Mucosa of rectum (tissue), 2 donors: ENCODE data around the gene JMJD6.

Experiments
- H3K27ac ChIP-seq, 2 donors: one replicate each; pipeline ENCODE4 v1.7.0; 2013; ENCODE audit warnings: inconsistent platforms in 2 of 2, low read depth in 2 of 2, low read length in 2 of 2
- H3K27me3 ChIP-seq, 2 donors: one replicate each; pipeline ENCODE4 v1.7.0; 2013; ENCODE audit warnings: low read length in 2 of 2; ENCODE audit not compliant: control insufficient read depth in 2 of 2, insufficient read depth in 2 of 2
- H3K36me3 ChIP-seq, 2 donors: one replicate each; pipeline ENCODE4 v1.7.0; 2013; ENCODE audit warnings: low read length in 2 of 2; ENCODE audit not compliant: control insufficient read depth in 2 of 2, insufficient read depth in 2 of 2
- H3K4me1 ChIP-seq, 2 donors: one replicate each; pipeline ENCODE4 v1.7.0; 2013; ENCODE audit warnings: low read length in 2 of 2, mild to moderate bottlenecking in 1 of 2; ENCODE audit not compliant: control insufficient read depth in 2 of 2, insufficient read depth in 2 of 2
- H3K4me3 ChIP-seq, 2 donors: one replicate each; pipeline ENCODE4 v1.7.0; 2013; ENCODE audit warnings: low read length in 2 of 2
- H3K9ac ChIP-seq, 2 donors: one replicate each; pipeline ENCODE4 v1.7.0; 2013; ENCODE audit warnings: low read length in 2 of 2, low read depth in 1 of 2, mild to moderate bottlenecking in 1 of 2
- H3K9me3 ChIP-seq, 2 donors: one replicate each; pipeline ENCODE4 v1.7.0; 2013; ENCODE audit warnings: low read length in 2 of 2; ENCODE audit not compliant: control insufficient read depth in 2 of 2
- donor health status: healthy.
- donor health status: Normal muscosa, but diverticular disease.

Gene JMJD6

DNA sequence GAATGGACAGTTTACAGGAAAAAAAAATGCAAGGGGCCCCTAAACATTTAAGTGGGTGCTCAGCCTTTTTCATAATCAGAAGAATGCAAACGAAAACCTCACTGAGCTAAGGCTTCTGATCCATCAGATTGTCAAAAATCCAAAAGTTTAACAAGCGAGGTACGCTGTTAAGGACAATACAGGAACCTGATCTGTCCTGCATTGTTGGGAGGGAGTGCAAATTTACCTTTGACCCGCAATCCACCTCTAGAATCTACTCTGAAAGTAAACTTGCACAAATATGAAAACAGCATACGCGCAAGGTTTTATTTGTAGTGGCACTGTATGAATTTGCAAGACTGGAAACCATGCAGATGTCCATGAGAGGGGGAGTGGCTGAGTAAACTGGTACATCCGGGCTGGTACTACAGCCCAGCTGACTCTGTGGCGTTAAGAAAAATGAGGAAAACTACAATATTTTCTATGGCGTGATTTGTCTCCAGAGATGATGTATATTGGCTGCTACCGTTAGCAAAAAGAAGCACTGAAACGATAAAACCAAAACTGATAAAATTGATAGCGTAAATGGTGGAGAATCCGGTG, 54.0 kb downstream of the JMJD6 start:
- peak overlapping the region; percentile 98 for H3K27ac ChIP-seq
- H3K9me3 ChIP-seq = no peaks in the 10 kb centered on the region
- H3K27me3 ChIP-seq = no peaks in the 10 kb centered on the region
- H3K4me3 ChIP-seq = peak overlapping the region; percentile 70 to 83
- peak overlapping the region; percentile 86 to 98 for H3K9ac ChIP-seq
- H3K4me1 ChIP-seq = peaks cover 30 to 48% of the 10 kb centered on the region in 2 donors
- H3K36me3 ChIP-seq = peaks cover 0 to 1% of the 10 kb centered on the region in 2 donors

DNA sequence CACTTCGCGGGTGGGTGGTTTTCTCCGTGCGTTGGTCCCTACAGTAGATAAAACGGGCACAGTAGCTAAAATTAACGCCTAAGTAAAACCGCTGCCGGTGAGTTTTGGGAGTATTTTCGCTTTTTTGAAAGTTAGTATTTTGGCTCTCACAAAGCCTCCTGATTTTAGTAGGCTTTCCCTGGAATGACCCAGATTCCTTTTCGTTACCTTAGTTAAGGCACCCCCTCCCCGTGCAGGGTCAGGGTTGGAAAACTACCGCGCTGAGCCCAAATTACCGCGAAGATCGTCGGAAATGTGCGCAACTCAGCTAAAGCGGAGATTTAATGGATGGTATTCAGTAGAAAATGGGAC, 54.5 kb downstream of the JMJD6 start:
- Histone ChIP-seq H3K27me3 (no peaks in the 10 kb centered on the region), H3K9me3 (no peaks in the 10 kb centered on the region), H3K36me3 (no peaks in the 10 kb centered on the region), H3K9ac (peak overlapping the region; percentile 86 to 98), H3K4me1 (peaks cover 30 to 46% of the 10 kb centered on the region in 2 donors), H3K4me3 (peak overlapping the region; percentile 70 to 83), H3K27ac (peak overlapping the region; percentile 98)

DNA sequence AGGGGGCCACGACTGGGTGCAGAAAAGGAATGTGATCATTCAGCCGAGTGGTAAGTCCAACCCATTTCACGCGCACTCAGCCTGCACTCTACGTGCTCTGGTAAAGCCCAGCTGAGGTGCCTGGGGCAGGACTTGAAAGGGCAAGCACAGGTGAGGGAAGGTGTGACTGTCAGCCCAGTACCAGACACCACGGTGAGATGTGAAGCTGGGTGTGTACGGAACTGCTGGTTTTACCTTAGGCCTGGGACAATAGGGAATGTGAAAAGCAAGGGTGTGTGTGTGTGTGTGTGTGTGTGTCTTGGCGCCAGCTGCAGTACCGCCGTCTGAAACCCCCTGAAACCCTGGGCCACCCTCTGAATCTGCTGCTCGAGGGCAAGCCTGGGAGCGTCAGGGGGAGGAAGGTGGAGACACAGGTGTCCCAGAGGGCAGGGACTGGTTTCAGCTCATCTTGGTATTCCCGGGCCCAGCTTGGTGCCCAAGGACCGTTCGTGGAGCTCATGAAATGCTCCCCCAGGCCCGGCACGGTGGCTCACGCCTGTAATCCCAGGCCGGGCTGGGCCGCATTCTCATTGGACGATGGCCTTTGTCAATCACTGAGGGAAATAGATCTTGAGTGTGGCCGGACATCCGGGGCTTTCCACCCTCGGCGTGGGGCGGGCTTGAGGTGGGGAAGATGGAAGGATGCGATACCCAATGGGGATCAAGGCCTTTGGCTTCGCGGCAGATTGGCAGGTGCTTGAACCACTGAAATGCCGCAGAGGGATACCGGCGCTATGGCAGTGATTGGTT, 55.1 kb downstream of the JMJD6 start:
- H3K27me3 ChIP-seq = no peaks in the 10 kb centered on the region
- H3K9me3 ChIP-seq = no peaks in the 10 kb centered on the region
- H3K4me1 ChIP-seq = peaks cover 30 to 46% of the 10 kb centered on the region in 2 donors
- peak overlapping the region; percentile 70 to 83 for H3K4me3 ChIP-seq
- peak overlapping the region; percentile 98 for H3K27ac ChIP-seq
- H3K36me3 ChIP-seq = no peaks in the 10 kb centered on the region
- peak overlapping the region; percentile 86 to 98 for H3K9ac ChIP-seq

DNA sequence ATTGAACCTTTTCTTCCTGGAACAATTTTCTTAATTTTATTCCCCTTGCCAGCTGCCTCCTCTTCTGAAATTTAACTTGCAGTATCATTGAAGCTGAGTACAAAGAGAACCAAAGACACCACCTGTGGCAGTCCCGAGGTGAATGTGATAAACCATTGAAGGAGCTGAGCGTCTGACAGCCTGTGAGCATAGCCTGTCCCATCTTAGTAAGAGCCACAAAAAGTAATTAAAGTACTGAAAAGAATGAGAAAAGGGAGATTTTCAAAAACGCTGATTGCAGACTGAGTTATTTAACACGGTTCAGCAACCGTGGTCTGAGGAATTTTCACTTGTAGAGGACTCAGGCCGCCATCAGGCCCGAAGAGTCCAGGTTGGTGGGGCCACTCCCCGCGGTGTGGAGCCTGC, 55.7 kb downstream of the JMJD6 start:
- Histone ChIP-seq H3K4me3 (peak overlapping the region; percentile 69 to 83), H3K27ac (peak overlapping the region; percentile 96 to 98), H3K36me3 (no peaks in the 10 kb centered on the region), H3K4me1 (peaks cover 30 to 46% of the 10 kb centered on the region in 2 donors), H3K27me3 (no peaks in the 10 kb centered on the region), H3K9ac (peak overlapping the region; percentile 86 to 90), H3K9me3 (no peaks in the 10 kb centered on the region)

DNA sequence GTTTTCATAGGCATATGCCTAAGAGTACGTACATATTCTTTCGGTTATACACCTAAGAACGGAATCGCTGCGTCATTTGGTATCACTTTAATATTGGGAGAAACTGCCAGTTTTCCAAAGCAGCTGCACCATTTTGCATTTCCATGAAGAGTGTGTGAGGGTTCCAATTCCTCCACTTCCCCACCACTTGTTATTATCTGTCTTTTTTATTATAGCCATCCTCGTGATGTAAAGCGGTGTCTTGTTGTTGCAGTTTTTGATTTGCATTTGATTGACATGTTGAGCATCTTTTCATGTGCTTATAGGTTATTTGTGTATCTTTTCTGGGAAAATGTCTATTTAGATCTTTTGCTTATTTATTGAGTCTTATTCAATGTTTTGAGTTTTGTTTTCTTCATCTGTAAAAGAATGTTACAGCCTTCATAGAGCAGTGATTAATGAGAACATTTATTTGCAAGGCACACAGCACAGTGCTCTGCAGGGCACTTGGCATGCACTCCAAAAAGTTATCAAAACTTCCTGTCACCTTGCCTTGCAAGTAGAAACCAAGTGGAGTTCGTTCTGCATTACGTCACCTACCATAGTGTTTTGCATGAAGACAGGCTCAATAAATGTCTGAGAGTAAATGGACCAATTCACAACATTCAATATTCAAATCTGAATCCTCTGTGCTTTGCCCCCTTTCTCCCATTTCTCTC, 56.2 kb downstream of the JMJD6 start:
- H3K4me3 ChIP-seq = no peak overlapping the region
- H3K9ac ChIP-seq = peak overlapping the region in 1 of 2 donors; percentile 86
- H3K36me3 ChIP-seq = no peaks in the 10 kb centered on the region
- H3K9me3 ChIP-seq = no peaks in the 10 kb centered on the region
- H3K4me1 ChIP-seq = peaks cover 30 to 46% of the 10 kb centered on the region in 2 donors
- H3K27me3 ChIP-seq = no peaks in the 10 kb centered on the region
- peak overlapping the region; percentile 96 to 98 for H3K27ac ChIP-seq
